GM12878 (cell line): ENCODE measurements around the gene NEAT1. TPM values are rescaled to one million over a fixed set of nuclear protein-coding genes. Genes with fewer than 3 reads are reported as not detected.

ENCODE experiments used
- ATAC-seq: fragments of 200-7000 bp; cut with Tn5 transposase; 3 replicates; pipeline ENCODE4 v1.9.1; 2020; ENCODE audit warnings: mild to moderate bottlenecking, moderate library complexity
- BruUV-seq: library from RNA; stranded (reverse); fragments of 400-500 nt; replicated peaks from 2 replicates; lab custom pipeline; 2021; lab: Mats Ljungman, UMichigan
- CTCF ChIA-PET: fragments of 300-600 bp; sonication (Branson Sonifier 250); formaldehyde crosslinking; extraction: SDS; loops from one replicate; lab custom pipeline; 2021; ENCODE audit warnings: inconsistent platforms; lab: Yijun Ruan, JAX
- POLR2A ChIA-PET: fragments of 350-600 bp; formaldehyde crosslinking; extraction: SDS; loops from one replicate; lab custom pipeline; 2021; ENCODE audit warnings: inconsistent platforms; lab: Charles Lee
- RAD21 ChIA-PET: fragments of 300-600 bp; sonication (Branson Sonifier 250); formaldehyde crosslinking; loops from one replicate; lab custom pipeline; 2023; ENCODE audit warnings: antibody characterized with exemption; ENCODE audit not compliant: unreplicated experiment; lab: Charles Lee
- SMC1A ChIA-PET: fragments of 300-600 bp; sonication (Branson Sonifier 250); formaldehyde crosslinking; loops from one replicate; lab custom pipeline; 2023; ENCODE audit not compliant: unreplicated experiment, uncharacterized antibody; lab: Charles Lee
- DNase-seq: peaks from one replicate; pipeline ENCODE4 v3.0.0-alpha.2; 2011; ENCODE audit warnings: low read depth, low spot score
- FAIRE-seq: peaks from 3 replicates; lab custom pipeline; 2011; peaks lifted over from hg19 to GRCh38; lab: Jason Lieb, UNC
- H2AFZ ChIP-seq: 2 replicates; pipeline ENCODE4 v1.6.0; 2011; ENCODE audit warnings: low read depth, low read length, control low read depth; ENCODE audit not compliant: control insufficient read depth
- H3K27ac ChIP-seq: 2 replicates; pipeline ENCODE4 v1.5.1; 2011; ENCODE audit warnings: control low read depth; ENCODE audit not compliant: control insufficient read depth, insufficient read depth
- H3K27me3 ChIP-seq, 2 experiments: replicated peaks in 1 of 2; 2 replicates each; pipeline versions ENCODE4 v1.6.0 to v1.6.1; 2011; ENCODE audit warnings: low read length in 1 of 2; ENCODE audit not compliant: control insufficient read depth in 2 of 2, insufficient read depth in 2 of 2
- H3K36me3 ChIP-seq, 2 experiments: 2 replicates each; pipeline ENCODE4 v1.5.1; 2011; ENCODE audit warnings: low read length in 1 of 2; ENCODE audit not compliant: control insufficient read depth in 2 of 2, insufficient read depth in 2 of 2
- H3K4me1 ChIP-seq: 2 replicates; pipeline ENCODE4 v1.6.1; 2011; ENCODE audit warnings: mild to moderate bottlenecking, low read length, moderate library complexity, mixed read lengths; ENCODE audit not compliant: control insufficient read depth, insufficient read depth
- H3K4me2 ChIP-seq: 2 replicates; pipeline ENCODE4 v1.6.0; 2011; ENCODE audit warnings: control low read depth; ENCODE audit not compliant: control insufficient read depth, insufficient read depth
- H3K4me3 ChIP-seq: fragments of 200-600 bp; sonication (generic); 2 replicates; pipeline ENCODE4 v1.5.1; 2016
- H3K79me2 ChIP-seq: 2 replicates; pipeline ENCODE4 v1.6.0; 2011; ENCODE audit warnings: low read length; ENCODE audit not compliant: control insufficient read depth, insufficient read depth
- H3K9ac ChIP-seq: 2 replicates; pipeline ENCODE4 v1.8.0; 2011; ENCODE audit warnings: low read length, control low read depth, mixed read lengths; ENCODE audit not compliant: control insufficient read depth, insufficient read depth
- H3K9me3 ChIP-seq: replicated peaks from 3 replicates; pipeline ENCODE4 v1.5.1; 2011; ENCODE audit warnings: mild to moderate bottlenecking, low read length; ENCODE audit not compliant: control insufficient read depth, insufficient read depth
- H4K20me1 ChIP-seq: 2 replicates; pipeline ENCODE4 v1.6.0; 2011; ENCODE audit not compliant: control insufficient read depth, insufficient read depth
- KLF5 ChIP-seq: fragments of 450-650 bp; IDR thresholded peaks from 2 replicates; pipeline ENCODE4 v1.6.1; 2014; ENCODE audit warnings: mild to moderate bottlenecking; ENCODE audit not compliant: partially characterized antibody
- NRF1 ChIP-seq: conservative IDR thresholded peaks from 2 replicates; pipeline ENCODE4 v1.6.1; 2011; ENCODE audit warnings: mild to moderate bottlenecking, low read depth, low read length, improper control_type of control experiment
- SREBF2 ChIP-seq: IDR thresholded peaks from 2 replicates; pipeline ENCODE4 v1.6.1; 2012; ENCODE audit warnings: mild to moderate bottlenecking, low read length
- ZNF592 ChIP-seq: fragments of 450-650 bp; IDR thresholded peaks from 2 replicates; pipeline ENCODE4 v1.6.1; 2017; ENCODE audit warnings: mild to moderate bottlenecking, moderate library complexity
- WGBS: methylation state at CpG from one replicate; pipeline ENCODE4 v1.1.6; 2016; ENCODE audit warnings: low lambda C conversion rate; ENCODE audit not compliant: insufficient replicate concordance, insufficient coverage; ENCODE audit errors: missing lambda C conversion rate; 5-methylcytosine and 5-hydroxymethylcytosine counted together
- in situ Hi-C: fragments of 300-500 bp; cut with MboI; formaldehyde crosslinking; loops from 9 replicates; pipeline ENCODE4 v1.14.3; 2018; ENCODE audit warnings: mixed read lengths
- intact Hi-C: fragments of 100-400 bp; cut with micrococcal nuclease; formaldehyde crosslinking; loops from one replicate; pipeline ENCODE4 v1.14.2; 2022; ENCODE audit not compliant: unreplicated experiment
- polyA plus RNA-seq, 11 experiments: library from polyadenylated mRNA; depleted of rRNA in 4 of 11; unstranded in 6 of 11; stranded (reverse) in 5 of 11; fragments of >200 nt; fragmentation: Nextera tagmentation in 4 of 11; fragmentation: Illumina TruSeq in 1 of 11; extraction: Ambion mirVana in 4 of 11; extraction: Trizol in 1 of 11; gene quantifications; 1 replicate in 1 of 11; 2 replicates in 10 of 11; pipeline versions ENCODE4 v1.2.1 to v1.2.3, GENCODE V29; 2011 to 2016; ENCODE audit warnings: inconsistent platforms in 2 of 11, missing spikeins in 2 of 11, low read depth in 1 of 11
- total RNA-seq, 4 experiments: library from RNA; depleted of rRNA in 3 of 4; stranded (reverse); fragments of >200 nt in 3 of 4; fragmentation: Illumina TruSeq in 1 of 4; extraction: Trizol in 1 of 4; gene quantifications; 2 replicates each; pipeline versions ENCODE4 v1.2.1 to v1.2.3, GENCODE V29; 2013 to 2021

Gene NEAT1
- total and polyA plus RNA-seq, 10 of the 15 experiments (the other 5 are each of a cell fraction or from before 2014, with no cell fraction given), result 13.6 to 328 (median 69.4) TPM

GRCh38 chr11:65390099-65390941, 32.3 kb upstream of the NEAT1 start:
- FAIRE-seq (no peak), DNase-seq (no peak), ATAC-seq (no peak)
- intact Hi-C loops (no loop called here), in situ Hi-C loops (no loop called here)
- TF ChIP-seq KLF5 (no peak), SREBF2 (no peak), ZNF592 (no peak), NRF1 (no peak)
- Histone ChIP-seq H3K4me3 (peak overlapping the region; percentile 50; the same call in 1 of the 2 replicates), H3K36me3 (peaks cover 5 to 16% of the 10 kb centered on the region in 2 experiments; a peak in 3 of 4 replicates), H3K27ac (peak overlapping the region; percentile 30; the same call in 1 of the 2 replicates), H3K27me3 (no peaks in the 10 kb centered on the region), H3K9ac (peak overlapping the region; percentile 53; the same call in 1 of the 2 replicates), H4K20me1 (no peaks in the 10 kb centered on the region; the same call in 1 of the 2 replicates), H3K9me3 (no peaks in the 10 kb centered on the region), H3K4me1 (peaks cover 36% of the 10 kb centered on the region), H3K4me2 (peak overlapping the region; percentile 80), H2AFZ (no peak overlapping the region), H3K79me2 (peaks cover 51% of the 10 kb centered on the region)
- 79% methylated on average over 19 of the region's 21 CpGs for WGBS
- ChIA-PET CTCF (interaction anchor here (0.5 to 6.0 kb wide), 5 partner anchors 12 to 398 kb away, joined by 3 to 34 read pairs (median 3); no protein-coding TSS in a partner anchor), POLR2A (interaction anchor here (0.7 to 1.6 kb wide), 3 partner anchors 11 to 78 kb away, joined by 3 to 4 read pairs (median 4); no protein-coding TSS in a partner anchor), SMC1A (interaction anchor here (1.2 to 1.4 kb wide), 2 partner anchors 19 to 26 kb away, joined by 4 read pairs; no protein-coding TSS in a partner anchor), RAD21 (interaction anchor here (0.6 to 2.0 kb wide), 2 partner anchors 26 to 115 kb away, joined by 4 to 8 read pairs; no protein-coding TSS in a partner anchor)
- BruUV-seq, result no TSS peak
